Peyer's patch (tissue), 4 donors: ENCODE measurements around the gene LRRC8E.

Experiments used
- POLR2A ChIP-seq, 2 donors: fragments of 450-650 bp; IDR thresholded peaks; one replicate each; pipeline ENCODE4 v1.5.1; 2017; ENCODE audit warnings: antibody characterized with exemption in 2 of 2, mild to moderate bottlenecking in 2 of 2, moderate library complexity in 2 of 2
- TF ChIP-seq, protein P1 (sequence below), 6 experiments: fragments of 450-650 bp in 4 of 6; fragments of 200-600 bp in 2 of 6; sonication (generic) in 1 of 6; IDR thresholded peaks; one replicate each; pipeline ENCODE4 v1.5.1; 2017 to 2019; ENCODE audit warnings: antibody characterized with exemption in 6 of 6, mild to moderate bottlenecking in 3 of 6, moderate library complexity in 1 of 6

DNA sequence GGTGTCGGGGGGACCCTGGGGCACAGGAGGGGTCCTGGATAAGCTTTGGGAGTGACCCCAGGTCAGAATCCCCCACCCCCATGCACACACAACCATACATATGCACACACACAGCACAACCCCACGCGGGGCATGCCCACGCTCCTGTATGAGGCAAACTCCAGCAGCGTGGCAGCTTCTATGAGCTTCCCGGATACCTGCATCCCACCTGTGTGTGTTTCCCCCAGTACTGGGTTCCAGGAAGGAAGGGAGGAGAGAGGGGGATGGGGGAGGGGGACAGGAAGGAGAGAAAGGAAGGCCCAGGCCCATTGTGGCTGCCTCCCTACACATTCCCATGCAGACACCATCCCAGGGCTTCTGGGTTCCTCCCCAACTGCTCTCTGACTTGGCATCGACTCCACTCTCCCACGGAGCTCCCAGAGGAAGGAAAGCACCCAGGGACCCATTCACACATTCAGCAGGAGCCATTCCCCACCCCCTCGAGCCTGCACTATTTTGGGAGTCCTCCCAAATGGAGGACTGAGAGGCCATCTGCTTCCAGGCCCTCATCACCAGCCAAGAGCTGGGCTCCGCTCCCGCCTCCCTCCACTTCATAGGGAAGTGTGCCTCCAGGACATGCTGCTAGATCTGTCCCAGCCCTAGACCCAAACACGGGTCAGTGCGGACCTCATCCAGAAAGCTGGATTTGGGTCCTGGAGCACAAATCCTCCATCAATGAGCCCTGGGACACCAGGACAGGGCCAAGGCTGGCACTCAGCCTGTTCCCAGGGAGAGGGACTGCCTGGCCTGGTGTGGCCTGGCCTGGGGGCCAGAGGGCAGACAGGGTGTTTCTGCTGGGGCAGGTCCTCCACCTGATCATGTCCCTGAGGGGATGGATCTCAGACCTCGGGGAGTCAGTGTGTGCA, 27.3 kb upstream of the LRRC8E start:
- TF ChIP-seq, protein P1, sequence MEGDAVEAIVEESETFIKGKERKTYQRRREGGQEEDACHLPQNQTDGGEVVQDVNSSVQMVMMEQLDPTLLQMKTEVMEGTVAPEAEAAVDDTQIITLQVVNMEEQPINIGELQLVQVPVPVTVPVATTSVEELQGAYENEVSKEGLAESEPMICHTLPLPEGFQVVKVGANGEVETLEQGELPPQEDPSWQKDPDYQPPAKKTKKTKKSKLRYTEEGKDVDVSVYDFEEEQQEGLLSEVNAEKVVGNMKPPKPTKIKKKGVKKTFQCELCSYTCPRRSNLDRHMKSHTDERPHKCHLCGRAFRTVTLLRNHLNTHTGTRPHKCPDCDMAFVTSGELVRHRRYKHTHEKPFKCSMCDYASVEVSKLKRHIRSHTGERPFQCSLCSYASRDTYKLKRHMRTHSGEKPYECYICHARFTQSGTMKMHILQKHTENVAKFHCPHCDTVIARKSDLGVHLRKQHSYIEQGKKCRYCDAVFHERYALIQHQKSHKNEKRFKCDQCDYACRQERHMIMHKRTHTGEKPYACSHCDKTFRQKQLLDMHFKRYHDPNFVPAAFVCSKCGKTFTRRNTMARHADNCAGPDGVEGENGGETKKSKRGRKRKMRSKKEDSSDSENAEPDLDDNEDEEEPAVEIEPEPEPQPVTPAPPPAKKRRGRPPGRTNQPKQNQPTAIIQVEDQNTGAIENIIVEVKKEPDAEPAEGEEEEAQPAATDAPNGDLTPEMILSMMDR (IDR thresholded peaks at IDR 0.05), result no peak
- no peak for TF ChIP-seq POLR2A (IDR thresholded peaks at IDR 0.05)
